Muscle of leg (tissue), 11 donors: Measurements from ENCODE around the gene PORCN. TPM values are rescaled to one million over a fixed set of nuclear protein-coding genes. Genes with fewer than 3 reads are reported as not detected.
A peak's percentile ranks its signal among the peaks of the same experiment; 100 is the strongest.

Experiments
- DNase-seq: peaks from one replicate; pipeline ENCODE4 v3.0.0; 2013
- H3K27ac ChIP-seq: one replicate; pipeline ENCODE4 v1.5.1; 2013; ENCODE audit warnings: mild to moderate bottlenecking, low read length, control low read depth
- H3K27me3 ChIP-seq: one replicate; pipeline ENCODE4 v1.6.1; 2013; ENCODE audit warnings: low read length; ENCODE audit not compliant: control insufficient read depth, insufficient read depth
- H3K36me3 ChIP-seq: one replicate; pipeline ENCODE4 v1.6.1; 2013; ENCODE audit warnings: low read length; ENCODE audit not compliant: control insufficient read depth, insufficient read depth
- H3K4me1 ChIP-seq: one replicate; pipeline ENCODE4 v1.6.1; 2013; ENCODE audit warnings: low read length; ENCODE audit not compliant: control insufficient read depth, insufficient read depth
- H3K4me3 ChIP-seq: one replicate; pipeline ENCODE4 v1.5.1; 2013; ENCODE audit warnings: low read length, control low read depth
- H3K9me3 ChIP-seq: replicated peaks from 2 replicates; pipeline ENCODE4 v1.6.1; 2013; ENCODE audit warnings: low read depth, low read length; ENCODE audit not compliant: control insufficient read depth
- WGBS: methylation state at CpG from one replicate; pipeline ENCODE4 v1.1.5; 2013; ENCODE audit warnings: missing lambda C conversion rate; ENCODE audit not compliant: insufficient coverage; 5-methylcytosine and 5-hydroxymethylcytosine counted together
- polyA plus RNA-seq, 8 donors: library from polyadenylated mRNA; unstranded; fragments of 120-200 nt; gene quantifications; one replicate each; pipeline versions ENCODE4 v1.2.1 to v1.2.3, GENCODE V29; 2013; ENCODE audit warnings: inconsistent platforms in 1 of 8, low replicate concordance in 1 of 8; ENCODE audit not compliant: insufficient read length in 8 of 8, insufficient read depth in 1 of 8
- total RNA-seq: library from RNA; stranded (reverse); fragments of 120-200 nt; gene quantifications from one replicate; pipeline ENCODE4 v1.2.4, GENCODE V29; 2013

Gene PORCN
- total and polyA plus RNA-seq, 9 donors = 2.6 to 4.7 (median 3.6) TPM

DNA sequence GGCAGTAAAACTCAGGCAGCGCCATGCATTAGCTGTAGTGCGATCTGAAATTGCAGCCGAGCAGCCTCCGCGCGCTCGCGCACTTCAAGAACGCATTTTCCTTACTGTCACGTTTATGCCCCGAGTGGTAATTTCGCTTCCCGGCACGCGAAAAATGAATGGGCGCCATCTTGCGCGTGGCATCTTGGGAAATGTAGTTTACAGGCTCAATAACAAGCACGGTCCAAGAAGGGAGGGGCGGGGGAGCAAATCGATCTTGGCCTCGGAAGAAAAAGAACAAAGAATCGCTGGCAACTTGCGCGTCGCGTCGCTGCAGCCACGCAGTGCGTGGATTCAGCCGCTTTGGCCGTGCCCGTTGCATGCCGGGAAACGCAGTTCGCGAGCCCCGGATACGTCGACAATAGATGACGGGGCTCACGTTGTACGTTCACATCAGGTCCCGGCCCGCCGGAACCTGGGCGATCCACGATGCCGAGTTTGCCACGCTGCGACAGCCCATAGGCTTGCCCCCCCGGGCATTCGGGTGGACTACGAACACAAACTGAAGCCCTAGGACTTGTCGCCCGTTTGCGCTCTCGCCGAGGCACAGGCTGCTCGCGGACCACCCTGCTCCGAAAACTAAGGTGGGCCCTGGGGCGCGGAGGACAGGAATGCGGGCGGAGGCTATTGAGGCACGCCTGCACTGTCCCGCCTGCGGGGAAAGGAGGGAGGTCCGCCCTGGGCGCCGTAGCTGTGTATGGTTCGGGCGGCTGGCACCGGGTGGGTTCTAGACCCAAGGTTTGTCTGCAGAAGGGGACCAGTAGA, 32.8 kb upstream of the PORCN start, which contains the start of gene FTSJ1:
TSS of gene FTSJ1 (plus strand) at position 426 of the 804 bp plus-strand sequence. CDS start 1,849 bp downstream, outside the sequence.
- H3K4me1 ChIP-seq = peaks cover 3% of the 10 kb centered on the region
- no peaks in the 10 kb centered on the region for H3K27me3 ChIP-seq
- DNase-seq = peak; percentile 97
- H3K9me3 ChIP-seq = no peaks in the 10 kb centered on the region
- peak within 1 kb of the TSS; percentile 65 for H3K27ac ChIP-seq
- 40% methylated on average over 75 of the region's 75 CpGs for WGBS
- peak within 1 kb of the TSS; percentile 75 for H3K4me3 ChIP-seq
- H3K36me3 ChIP-seq = no peaks in the 10 kb centered on the region

GRCh38 chrX:48476919-48477318, 31.9 kb upstream of the PORCN start:
- DNase-seq = no peak
- Histone ChIP-seq H3K36me3 (peaks cover 4% of the 10 kb centered on the region), H3K9me3 (no peaks in the 10 kb centered on the region), H3K4me1 (peaks cover 3% of the 10 kb centered on the region), H3K27ac (no peak overlapping the region), H3K4me3 (peak overlapping the region; percentile 75), H3K27me3 (no peaks in the 10 kb centered on the region)
- 63% methylated on average over 4 of the region's 4 CpGs for WGBS

GRCh38 chrX:48477960-48478755, 30.6 kb upstream of the PORCN start:
- no peaks in the 10 kb centered on the region for H3K4me1 ChIP-seq
- H3K36me3 ChIP-seq = peaks cover 12% of the 10 kb centered on the region
- no peak for DNase-seq
- WGBS = 90% methylated on average over 19 of the region's 19 CpGs
- H3K27ac ChIP-seq = no peak overlapping the region
- H3K4me3 ChIP-seq = no peak overlapping the region
- H3K27me3 ChIP-seq = no peaks in the 10 kb centered on the region
- H3K9me3 ChIP-seq = no peaks in the 10 kb centered on the region

DNA sequence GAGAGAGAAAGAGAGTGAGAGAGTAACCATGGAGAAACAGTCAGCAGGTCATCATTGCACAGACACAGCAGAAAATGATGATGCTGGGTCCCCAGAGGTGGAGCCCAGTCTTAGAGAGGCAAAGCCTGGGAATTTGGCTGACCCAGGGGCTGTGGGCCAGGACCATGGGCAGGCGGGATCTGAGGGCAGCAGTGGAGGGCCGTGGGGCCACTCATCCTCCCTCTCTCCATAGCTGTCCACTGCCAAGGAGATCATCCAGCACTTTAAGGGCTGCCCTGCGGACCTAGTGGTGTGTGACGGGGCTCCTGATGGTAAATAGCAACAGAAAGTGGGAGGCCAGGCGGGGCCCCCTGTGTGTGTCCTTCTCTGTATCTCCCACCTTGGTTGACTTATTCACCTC, 30.0 kb upstream of the PORCN start:
- Histone ChIP-seq H3K9me3 (no peaks in the 10 kb centered on the region), H3K27me3 (no peaks in the 10 kb centered on the region), H3K36me3 (peaks cover 12% of the 10 kb centered on the region), H3K4me1 (no peaks in the 10 kb centered on the region), H3K4me3 (no peak overlapping the region), H3K27ac (no peak overlapping the region)
- DNase-seq = no peak
- WGBS = 86% methylated on average over 1 of the region's 5 CpGs

DNA sequence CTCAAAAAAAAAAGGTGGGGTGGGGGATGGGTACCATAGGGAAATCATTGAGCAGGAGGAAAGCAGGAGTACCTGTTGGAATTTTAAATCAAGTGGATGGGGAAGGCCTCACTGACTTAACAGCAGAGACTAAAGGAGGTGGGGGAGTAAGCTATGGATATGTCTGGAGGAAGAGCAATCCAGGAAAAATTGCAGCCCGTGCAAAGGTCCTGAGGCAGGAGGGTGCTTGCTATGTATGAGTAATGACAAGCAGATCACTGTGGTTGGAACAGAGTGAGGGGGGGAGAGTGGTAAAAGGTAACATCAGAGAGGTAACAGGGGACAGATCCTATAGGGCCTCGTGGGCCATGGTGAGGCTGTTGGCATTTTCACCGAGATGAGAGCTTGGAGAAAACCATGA, 28.6 kb upstream of the PORCN start:
- H3K4me1 ChIP-seq = no peaks in the 10 kb centered on the region
- 77% methylated on average over 3 of the region's 3 CpGs for WGBS
- peaks cover 12% of the 10 kb centered on the region for H3K36me3 ChIP-seq
- no peak overlapping the region for H3K4me3 ChIP-seq
- no peaks in the 10 kb centered on the region for H3K9me3 ChIP-seq
- no peak overlapping the region for H3K27ac ChIP-seq
- DNase-seq = no peak
- H3K27me3 ChIP-seq = no peaks in the 10 kb centered on the region

DNA sequence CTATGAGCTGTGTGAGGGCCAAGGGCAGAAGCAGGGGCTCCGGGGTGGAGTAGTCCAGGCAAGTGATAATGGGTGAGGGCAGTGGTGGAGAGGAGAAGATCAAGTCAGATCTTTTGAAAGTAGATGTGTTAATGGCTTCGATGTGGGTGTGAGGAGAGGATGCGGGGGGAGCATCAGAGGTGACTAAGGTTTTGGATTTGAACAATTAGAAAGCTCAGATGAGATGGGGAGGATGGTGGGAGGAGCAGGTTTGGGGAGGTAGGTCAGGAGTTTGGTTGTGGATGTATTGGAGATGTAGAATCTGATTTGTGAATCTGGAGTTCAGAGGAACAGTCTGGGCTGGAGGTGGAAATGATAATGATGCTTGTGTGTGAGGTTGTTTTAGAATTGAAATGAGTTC, 28.2 kb upstream of the PORCN start:
- no peaks in the 10 kb centered on the region for H3K9me3 ChIP-seq
- H3K4me1 ChIP-seq = no peaks in the 10 kb centered on the region
- no peak overlapping the region for H3K4me3 ChIP-seq
- H3K36me3 ChIP-seq = peaks cover 12% of the 10 kb centered on the region
- 88% methylated on average over 3 of the region's 3 CpGs for WGBS
- no peak overlapping the region for H3K27ac ChIP-seq
- H3K27me3 ChIP-seq = no peaks in the 10 kb centered on the region
- DNase-seq = no peak

- H3K27me3 ChIP-seq = no peaks in the 10 kb centered on the region
- no peaks in the 10 kb centered on the region for H3K4me1 ChIP-seq
- H3K9me3 ChIP-seq = no peaks in the 10 kb centered on the region
- peaks cover 12% of the 10 kb centered on the region for H3K36me3 ChIP-seq
- H3K4me3 ChIP-seq = no peak overlapping the region
- no peak overlapping the region for H3K27ac ChIP-seq
- 65% methylated on average over 6 of the region's 7 CpGs for WGBS
- no peak for DNase-seq
Observed at GRCh38 chrX:48482526-48482925, 26.3 kb upstream of the PORCN start.

DNA sequence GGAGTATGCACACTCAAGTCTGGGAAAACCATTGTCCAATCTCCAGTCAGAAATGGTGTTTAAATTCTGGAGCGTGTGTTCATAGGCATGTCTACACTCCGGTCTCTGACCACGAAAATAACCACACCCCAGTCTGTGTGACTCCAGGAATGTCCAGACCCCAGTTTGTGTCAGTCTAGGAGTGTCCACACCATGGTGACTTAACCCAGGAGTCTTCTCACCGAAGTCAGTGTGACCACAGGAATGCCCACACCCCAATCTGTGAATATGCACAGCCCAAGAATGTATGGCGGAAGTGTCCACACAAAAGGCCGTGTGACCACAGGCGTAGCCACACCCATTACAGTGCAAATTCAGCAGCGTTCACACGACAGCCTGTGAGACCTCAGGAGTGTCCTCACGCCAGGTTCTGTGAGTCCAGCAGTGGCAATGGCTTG, 21.4 kb upstream of the PORCN start:
- 75% methylated on average over 6 of the region's 10 CpGs for WGBS
- DNase-seq = no peak
- H3K27me3 ChIP-seq = no peaks in the 10 kb centered on the region
- no peak overlapping the region for H3K27ac ChIP-seq
- no peak overlapping the region for H3K4me3 ChIP-seq
- no peaks in the 10 kb centered on the region for H3K4me1 ChIP-seq
- peaks cover 3% of the 10 kb centered on the region for H3K9me3 ChIP-seq
- peaks cover 4% of the 10 kb centered on the region for H3K36me3 ChIP-seq

- no peaks in the 10 kb centered on the region for H3K4me1 ChIP-seq
- WGBS = 94% methylated on average over 3 of the region's 3 CpGs
- DNase-seq = no peak
- H3K4me3 ChIP-seq = no peak overlapping the region
- H3K9me3 ChIP-seq = peaks cover 3% of the 10 kb centered on the region
- H3K27me3 ChIP-seq = no peaks in the 10 kb centered on the region
- no peak overlapping the region for H3K27ac ChIP-seq
- no peaks in the 10 kb centered on the region for H3K36me3 ChIP-seq
Observed at GRCh38 chrX:48488034-48488433, 20.8 kb upstream of the PORCN start.

GRCh38 chrX:48489296-48489695, 19.5 kb upstream of the PORCN start:
- DNase-seq = no peak
- Histone ChIP-seq H3K27ac (no peak overlapping the region), H3K36me3 (no peaks in the 10 kb centered on the region), H3K4me3 (no peak overlapping the region), H3K9me3 (peaks cover 3% of the 10 kb centered on the region), H3K4me1 (no peaks in the 10 kb centered on the region), H3K27me3 (no peaks in the 10 kb centered on the region)
- WGBS = 86% methylated on average over 8 of the region's 9 CpGs
